H9 (cell line): Measurements from ENCODE around the gene CFAP46. TPM values are rescaled to one million over a fixed set of nuclear protein-coding genes. Genes with fewer than 3 reads are reported as not detected.

ENCODE experiments used
- DNase-seq: peaks from one replicate; pipeline ENCODE4 v3.0.0-alpha.2; 2017
- H2AFZ ChIP-seq: one replicate; pipeline ENCODE4 v1.6.1; 2013; ENCODE audit warnings: mild to moderate bottlenecking, low read length, control low read depth, moderate library complexity
- H2AK5ac ChIP-seq: 2 replicates; pipeline ENCODE4 v1.6.1; 2013; ENCODE audit warnings: low read length, control low read depth, mixed read lengths; ENCODE audit not compliant: insufficient read length
- H2BK120ac ChIP-seq: one replicate; pipeline ENCODE4 v1.6.1; 2013; ENCODE audit warnings: low read depth, mild to moderate bottlenecking, low read length, control low read depth, inconsistent platforms; ENCODE audit not compliant: poor library complexity, severe bottlenecking
- H2BK12ac ChIP-seq: 2 replicates; pipeline ENCODE4 v1.6.1; 2013; ENCODE audit warnings: low read length, control low read depth, mixed read lengths, low read depth; ENCODE audit not compliant: insufficient read length
- H2BK15ac ChIP-seq: 2 replicates; pipeline ENCODE4 v1.6.1; 2013; ENCODE audit warnings: low read depth, low read length, control low read depth
- H2BK20ac ChIP-seq: one replicate; pipeline ENCODE4 v1.6.1; 2013; ENCODE audit warnings: low read depth, mild to moderate bottlenecking, low read length, control low read depth, inconsistent platforms; ENCODE audit not compliant: poor library complexity, severe bottlenecking
- H2BK5ac ChIP-seq: 2 replicates; pipeline ENCODE4 v1.6.1; 2013; ENCODE audit warnings: low read length, control low read depth, mixed read lengths; ENCODE audit not compliant: insufficient read length
- H3K14ac ChIP-seq: 2 replicates; pipeline ENCODE4 v1.6.1; 2013; ENCODE audit warnings: low read length, control low read depth; ENCODE audit not compliant: insufficient read depth
- H3K18ac ChIP-seq: 2 replicates; pipeline ENCODE4 v1.6.1; 2013; ENCODE audit warnings: low read depth, mild to moderate bottlenecking, mixed read lengths, low read length, control low read depth; ENCODE audit not compliant: insufficient read length
- H3K23ac ChIP-seq: 2 replicates; pipeline ENCODE4 v1.6.1; 2013; ENCODE audit warnings: low read length, control low read depth, mixed read lengths, low read depth; ENCODE audit not compliant: insufficient read length
- H3K23me2 ChIP-seq: 2 replicates; pipeline ENCODE4 v1.6.1; 2013; ENCODE audit warnings: low read depth, mild to moderate bottlenecking, mixed read lengths, low read length, control low read depth; ENCODE audit not compliant: insufficient read length, poor library complexity, severe bottlenecking
- H3K27ac ChIP-seq: 2 replicates; pipeline ENCODE4 v1.5.1; 2013; ENCODE audit warnings: low read length, control low read depth, mixed read lengths, low read depth; ENCODE audit not compliant: insufficient read length
- H3K27me3 ChIP-seq: 2 replicates; pipeline ENCODE4 v1.6.1; 2013; ENCODE audit warnings: low read length, control low read depth, inconsistent platforms; ENCODE audit not compliant: insufficient read depth
- H3K4ac ChIP-seq: 2 replicates; pipeline ENCODE4 v1.6.1; 2013; ENCODE audit warnings: low read depth, mild to moderate bottlenecking, control low read depth, inconsistent platforms, low read length, moderate library complexity
- H3K4me1 ChIP-seq: 2 replicates; pipeline ENCODE4 v1.6.1; 2013; ENCODE audit warnings: low read length, control low read depth, inconsistent platforms; ENCODE audit not compliant: insufficient read depth
- H3K4me2 ChIP-seq: 2 replicates; pipeline ENCODE4 v1.6.1; 2013; ENCODE audit warnings: low read length, control low read depth, mixed read lengths; ENCODE audit not compliant: insufficient read length, insufficient read depth
- H3K56ac ChIP-seq: 2 replicates; pipeline ENCODE4 v1.6.1; 2013; ENCODE audit warnings: low read depth, mild to moderate bottlenecking, mixed read lengths, low read length, control low read depth; ENCODE audit not compliant: insufficient read length
- H3K79me1 ChIP-seq: 2 replicates; pipeline ENCODE4 v1.6.1; 2013; ENCODE audit warnings: low read depth, mild to moderate bottlenecking, moderate library complexity, low read length, control low read depth, inconsistent platforms; ENCODE audit not compliant: insufficient read depth, poor library complexity, severe bottlenecking
- H3K79me2 ChIP-seq: 2 replicates; pipeline ENCODE4 v1.6.1; 2013; ENCODE audit warnings: low read length, control low read depth, inconsistent platforms; ENCODE audit not compliant: insufficient read depth
- H3K9ac ChIP-seq: 2 replicates; pipeline ENCODE4 v1.6.1; 2013; ENCODE audit warnings: low read length, control low read depth, mixed read lengths; ENCODE audit not compliant: insufficient read length; ENCODE audit errors: extremely low read depth
- H3K9me3 ChIP-seq: one replicate; pipeline ENCODE4 v1.6.1; 2013; ENCODE audit warnings: low read depth, low read length, inconsistent platforms; ENCODE audit not compliant: control insufficient read depth
- H3T11ph ChIP-seq: one replicate; pipeline ENCODE4 v1.6.1; 2013; ENCODE audit warnings: mild to moderate bottlenecking, low read length, control low read depth, inconsistent platforms
- H4K20me1 ChIP-seq: one replicate; pipeline ENCODE4 v1.6.1; 2013; ENCODE audit not compliant: control insufficient read depth, insufficient read length, insufficient read depth
- H4K5ac ChIP-seq: 2 replicates; pipeline ENCODE4 v1.6.1; 2013; ENCODE audit warnings: low read depth, mild to moderate bottlenecking, mixed read lengths, low read length, control low read depth; ENCODE audit not compliant: insufficient read length
- H4K8ac ChIP-seq: replicated peaks from 2 replicates; pipeline ENCODE4 v1.6.1; 2013; ENCODE audit warnings: low read length, control low read depth, mixed read lengths, low read depth; ENCODE audit not compliant: insufficient read length
- H4K91ac ChIP-seq: 2 replicates; pipeline ENCODE4 v1.6.1; 2013; ENCODE audit warnings: low read depth, mild to moderate bottlenecking, moderate library complexity, mixed read lengths, low read length, control low read depth; ENCODE audit not compliant: insufficient read length
- H3K27ac Mint-ChIP-seq, 3 experiments: 2 replicates in 2 of 3; 3 replicates in 1 of 3; pipeline ENCODE4 v1.8.0; 2020 to 2021; ENCODE audit warnings: mixed read lengths in 3 of 3, mild to moderate bottlenecking in 1 of 3, moderate library complexity in 1 of 3
- H3K27me3 Mint-ChIP-seq: 2 replicates; pipeline ENCODE4 v1.8.0; 2021; ENCODE audit warnings: low read depth, mild to moderate bottlenecking, moderate library complexity, mixed read lengths
- H3K36me3 Mint-ChIP-seq, 3 experiments: 2 replicates in 2 of 3; 3 replicates in 1 of 3; pipeline ENCODE4 v1.8.0; 2020 to 2021; ENCODE audit warnings: low read depth in 3 of 3, mixed read lengths in 3 of 3; ENCODE audit not compliant: insufficient read depth in 1 of 3
- H3K4me1 Mint-ChIP-seq, 2 experiments: 2 replicates each; pipeline ENCODE4 v1.8.0; 2020; ENCODE audit warnings: mixed read lengths in 2 of 2
- H3K4me3 Mint-ChIP-seq, 2 experiments: 2 replicates in 1 of 2; 3 replicates in 1 of 2; pipeline ENCODE4 v1.8.0; 2020 to 2021; ENCODE audit warnings: mild to moderate bottlenecking in 2 of 2, mixed read lengths in 2 of 2, moderate library complexity in 1 of 2
- H3K9me3 Mint-ChIP-seq, 2 experiments: 2 replicates in 1 of 2; 3 replicates in 1 of 2; pipeline ENCODE4 v1.8.0; 2020; ENCODE audit warnings: mild to moderate bottlenecking in 2 of 2, mixed read lengths in 2 of 2, moderate library complexity in 1 of 2
- CTCF ChIP-seq: fragments of 200-600 bp; sonication (generic); conservative IDR thresholded peaks from 3 replicates; pipeline ENCODE4 v1.8.0; 2021; ENCODE audit warnings: antibody characterized with exemption, mild to moderate bottlenecking
- WGBS: extraction: QIAGEN DNeasy Blood & Tissue Kit; methylation state at CpG from one replicate; pipeline ENCODE4 v1.1.7; 2013; ENCODE audit warnings: missing lambda C conversion rate, low lambda C conversion rate, mixed read lengths; ENCODE audit not compliant: insufficient read length; ENCODE audit errors: extremely low coverage; 5-methylcytosine and 5-hydroxymethylcytosine counted together
- total RNA-seq: library from RNA; stranded (reverse); gene quantifications from 2 replicates; pipeline ENCODE4 v1.2.1, GENCODE V29; 2021

Gene CFAP46
- total RNA-seq, 1 experiment from 2014 or later, result 3.1 TPM

- H3T11ph ChIP-seq, result no peak overlapping the region
- H3K9me3 ChIP-seq, result no peaks in the 10 kb centered on the region
- peaks cover 2% of the 10 kb centered on the region for H4K20me1 ChIP-seq
- TF ChIP-seq CTCF, result no peak
- peaks cover 10 to 18% of the 10 kb centered on the region in 2 experiments; a peak in 4 of 5 replicates for H3K9me3 Mint-ChIP-seq
- no peak overlapping the region for H2BK20ac ChIP-seq
- H4K5ac ChIP-seq, result no peak overlapping the region
- H3K27ac Mint-ChIP-seq, result peak overlapping the region in 2 of 3 experiments; percentile 49 to 80; a peak in 3 of 7 replicates
- no peak overlapping the region for H2BK5ac ChIP-seq
- no peak for DNase-seq
- no peaks in the 10 kb centered on the region for H3K23me2 ChIP-seq
- no peaks in the 10 kb centered on the region for H3K4me1 Mint-ChIP-seq
- no peak overlapping the region for H3K4me3 Mint-ChIP-seq
- H3K18ac ChIP-seq, result no peak overlapping the region
- H4K91ac ChIP-seq, result no peak overlapping the region
- no peaks in the 10 kb centered on the region for H3K27me3 ChIP-seq
- H3K9ac ChIP-seq, result no peak overlapping the region
- no peak overlapping the region for H2BK12ac ChIP-seq
- no peak overlapping the region for H3K4me2 ChIP-seq
- no peak overlapping the region for H3K4ac ChIP-seq
- H4K8ac ChIP-seq, result no peak overlapping the region
- no peaks in the 10 kb centered on the region for H3K79me1 ChIP-seq
- H2BK15ac ChIP-seq, result no peak overlapping the region
- H3K56ac ChIP-seq, result no peak overlapping the region
- peaks cover 16 to 42% (median 21%) of the 10 kb centered on the region in 3 experiments for H3K36me3 Mint-ChIP-seq
- peaks cover 2% of the 10 kb centered on the region; the same call in 1 of the 2 replicates for H3K27me3 Mint-ChIP-seq
- no peak overlapping the region for H3K23ac ChIP-seq
- H3K14ac ChIP-seq, result no peak overlapping the region
- H2BK120ac ChIP-seq, result no peak overlapping the region
- H3K27ac ChIP-seq, result no peak overlapping the region
- no peak overlapping the region for H2AK5ac ChIP-seq
- H2AFZ ChIP-seq, result no peak overlapping the region
- no peaks in the 10 kb centered on the region for H3K79me2 ChIP-seq
- no CpG with 5 or more reads among the region's 11 CpGs for WGBS
- no peaks in the 10 kb centered on the region for H3K4me1 ChIP-seq
Observed at GRCh38 chr10:132764108-132764507, 178.3 kb downstream of the CFAP46 start.
